GM21717 (cell line): ENCODE measurements around the gene HMX3.

Source experiments
- ATAC-seq: cut with Tn5 transposase; IDR thresholded peaks from one replicate; pipeline ENCODE4 v1.9.1; 2021; ENCODE audit warnings: mild to moderate bottlenecking, moderate library complexity; ENCODE audit not compliant: unreplicated experiment

HMX3 gene

GRCh38 chr10:123134343-123134914 lies 1.3 kb upstream of the HMX3 start:
- no peak for ATAC-seq

- ATAC-seq = no peak
Measured at GRCh38 chr10:123134915-123135414, 805 bp upstream of the HMX3 start.

GRCh38 chr10:123136221-123136805 lies 543 bp downstream of the HMX3 start:
- no peak for ATAC-seq

GRCh38 chr10:123136806-123137642 lies 1.3 kb downstream of the HMX3 start:
- no peak for ATAC-seq

GRCh38 chr10:123139165-123139520 lies 3.4 kb downstream of the HMX3 start:
- ATAC-seq = no peak

GRCh38 chr10:123139521-123140163 lies 3.9 kb downstream of the HMX3 start:
- ATAC-seq = no peak

GRCh38 chr10:123140164-123140982 lies 4.6 kb downstream of the HMX3 start:
- no peak for ATAC-seq

- no peak for ATAC-seq
Measured at GRCh38 chr10:123140983-123141390, 5.2 kb downstream of the HMX3 start.

- ATAC-seq = no peak
Measured at GRCh38 chr10:123141791-123142700, 6.3 kb downstream of the HMX3 start.

GRCh38 chr10:123142701-123143161 lies 7.0 kb downstream of the HMX3 start:
- ATAC-seq = no peak

- ATAC-seq = no peak
Measured at GRCh38 chr10:123143162-123143824, 7.5 kb downstream of the HMX3 start.

GRCh38 chr10:123143825-123144168 lies 8.0 kb downstream of the HMX3 start:
- no peak for ATAC-seq

- ATAC-seq = no peak
Measured at GRCh38 chr10:123144697-123145541, 9.1 kb downstream of the HMX3 start.

GRCh38 chr10:123145542-123146012 lies 9.8 kb downstream of the HMX3 start:
- no peak for ATAC-seq

- ATAC-seq = no peak
Measured at GRCh38 chr10:123146013-123146893, 10.5 kb downstream of the HMX3 start.

GRCh38 chr10:123146894-123147634 lies 11.3 kb downstream of the HMX3 start:
- ATAC-seq = no peak
